Cardiac muscle cell (in vitro differentiated cells and primary cell): ENCODE measurements around the gene AASS. TPM values are rescaled to one million over a fixed set of nuclear protein-coding genes. Genes with fewer than 3 reads are reported as not detected.

ENCODE experiments used
- DNase-seq, 2 donors: peaks; one replicate each; pipeline versions ENCODE4 v3.0.0 to v3.0.0-alpha.2; 2010 to 2017; ENCODE audit warnings: low read depth in 1 of 2, low spot score in 1 of 2
- H3K27ac ChIP-seq: fragments of 200-600 bp; sonication (generic); 2 replicates; pipeline ENCODE4 v1.5.1; 2016
- H3K27me3 ChIP-seq: fragments of 200-600 bp; sonication (generic); 2 replicates; pipeline ENCODE4 v1.6.0; 2016; ENCODE audit warnings: control low read depth
- H3K36me3 ChIP-seq: fragments of 200-600 bp; sonication (generic); 2 replicates; pipeline ENCODE4 v1.5.1; 2016; ENCODE audit warnings: control low read depth
- H3K4me1 ChIP-seq: fragments of 200-600 bp; sonication (generic); 2 replicates; pipeline ENCODE4 v1.8.1; 2017; ENCODE audit warnings: low read depth, mild to moderate bottlenecking, mixed run types
- H3K4me3 ChIP-seq: fragments of 200-600 bp; sonication (generic); 2 replicates; pipeline ENCODE4 v1.5.1; 2016; ENCODE audit warnings: mild to moderate bottlenecking
- H3K9me3 ChIP-seq: fragments of 200-600 bp; sonication (generic); 2 replicates; pipeline ENCODE4 v1.5.1; 2017; ENCODE audit warnings: low read depth, mild to moderate bottlenecking, control low read depth
- CTCF ChIP-seq: IDR thresholded peaks from 2 replicates; pipeline ENCODE4 v1.5.1; 2012; ENCODE audit warnings: low read depth, mild to moderate bottlenecking, low read length
- polyA plus RNA-seq: library from polyadenylated mRNA; unstranded; fragments of >200 nt; fragmentation: Nextera tagmentation; extraction: Ambion mirVana; gene quantifications from 2 replicates; pipeline ENCODE4 v1.2.1, GENCODE V29; 2016
- total RNA-seq: library from RNA; depleted of rRNA; stranded (reverse); fragments of >200 nt; gene quantifications from 2 replicates; pipeline ENCODE4 v1.2.3, GENCODE V29; 2016

The AASS gene
- total and polyA plus RNA-seq, 2 experiments from 2014 or later: 31.3 to 42.1 TPM

GRCh38 chr7:122070062-122070461 lies 74.0 kb downstream of the AASS start:
- Histone ChIP-seq H3K27me3 (no peaks in the 10 kb centered on the region), H3K4me1 (no peaks in the 10 kb centered on the region), H3K36me3 (no peaks in the 10 kb centered on the region), H3K4me3 (no peak overlapping the region), H3K27ac (no peak overlapping the region), H3K9me3 (no peaks in the 10 kb centered on the region)
- DNase-seq: no peak
- TF ChIP-seq CTCF: no peak

DNA sequence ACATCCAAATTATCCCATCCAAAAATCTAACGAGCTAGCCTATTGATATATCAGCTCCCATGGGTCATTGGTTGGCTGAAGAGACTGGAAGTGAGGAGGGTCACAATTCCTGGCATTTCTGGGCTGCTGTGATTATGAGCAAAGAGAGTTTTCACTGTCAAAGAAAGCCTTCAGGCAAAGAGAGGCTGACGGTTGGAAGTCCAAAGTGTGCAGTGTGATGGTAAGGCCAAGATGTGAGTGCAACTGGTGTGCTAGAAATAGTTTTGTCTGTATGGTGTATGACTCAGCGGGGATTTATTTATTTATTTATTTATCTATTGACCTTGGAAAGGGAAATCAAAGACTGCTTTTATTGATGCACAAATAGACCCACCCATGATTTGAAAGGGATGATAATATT lies 75.0 kb downstream of the AASS start:
- H3K9me3 ChIP-seq: no peaks in the 10 kb centered on the region
- no peak overlapping the region for H3K27ac ChIP-seq
- no peak for DNase-seq
- no peak for TF ChIP-seq CTCF
- H3K4me1 ChIP-seq: no peaks in the 10 kb centered on the region
- H3K27me3 ChIP-seq: no peaks in the 10 kb centered on the region
- H3K36me3 ChIP-seq: no peaks in the 10 kb centered on the region
- no peak overlapping the region for H3K4me3 ChIP-seq

- Histone ChIP-seq H3K36me3 (no peaks in the 10 kb centered on the region), H3K9me3 (no peaks in the 10 kb centered on the region), H3K27me3 (no peaks in the 10 kb centered on the region), H3K4me1 (no peaks in the 10 kb centered on the region), H3K27ac (no peak overlapping the region), H3K4me3 (no peak overlapping the region)
- no peak for DNase-seq
- TF ChIP-seq CTCF: no peak
Observed at GRCh38 chr7:122068046-122068445, 76.0 kb downstream of the AASS start.

- H3K4me1 ChIP-seq: no peaks in the 10 kb centered on the region
- TF ChIP-seq CTCF: no peak
- DNase-seq: no peak
- no peaks in the 10 kb centered on the region for H3K36me3 ChIP-seq
- H3K27me3 ChIP-seq: no peaks in the 10 kb centered on the region
- no peak overlapping the region for H3K27ac ChIP-seq
- no peak overlapping the region for H3K4me3 ChIP-seq
- H3K9me3 ChIP-seq: no peaks in the 10 kb centered on the region
Observed at GRCh38 chr7:122067077-122067476, 77.0 kb downstream of the AASS start.

DNA sequence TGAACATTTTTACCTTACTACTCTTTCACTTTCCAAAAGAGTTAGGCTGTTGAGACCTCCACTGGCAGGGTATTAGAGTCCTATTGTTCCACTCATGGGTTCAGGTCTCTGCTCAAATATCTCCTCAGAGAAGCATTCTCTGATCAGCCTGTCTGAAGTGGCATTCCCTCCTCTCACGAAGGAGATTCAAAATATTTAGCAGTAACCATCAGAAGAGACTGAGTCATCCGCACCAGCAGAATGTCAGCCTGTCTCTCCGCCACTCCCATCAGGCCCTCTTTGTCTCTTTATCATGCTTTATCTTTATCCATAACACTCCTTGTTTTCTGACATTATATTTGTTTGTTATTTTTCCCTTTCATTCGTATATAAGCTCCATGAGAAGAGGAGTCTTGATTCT lies 79.1 kb downstream of the AASS start:
- no peaks in the 10 kb centered on the region for H3K9me3 ChIP-seq
- H3K27me3 ChIP-seq: no peaks in the 10 kb centered on the region
- H3K27ac ChIP-seq: no peak overlapping the region
- no peak overlapping the region for H3K4me3 ChIP-seq
- DNase-seq: no peak
- no peaks in the 10 kb centered on the region for H3K36me3 ChIP-seq
- no peaks in the 10 kb centered on the region for H3K4me1 ChIP-seq
- no peak for TF ChIP-seq CTCF

- no peak overlapping the region for H3K4me3 ChIP-seq
- H3K9me3 ChIP-seq: no peaks in the 10 kb centered on the region
- DNase-seq: no peak
- no peak overlapping the region for H3K27ac ChIP-seq
- no peaks in the 10 kb centered on the region for H3K27me3 ChIP-seq
- H3K36me3 ChIP-seq: no peaks in the 10 kb centered on the region
- no peak for TF ChIP-seq CTCF
- H3K4me1 ChIP-seq: no peaks in the 10 kb centered on the region
Observed at GRCh38 chr7:122063146-122063545, 80.9 kb downstream of the AASS start.
